ENCODE data around the gene STUM.
A peak's percentile ranks its signal among the peaks of the same experiment; 100 is the strongest.
"Not testable (repeated sequence)": the region's sequence is repeated elsewhere in the genome, so short reads cannot be mapped to it uniquely, and the experiment has no call there.

STUM gene

DNA sequence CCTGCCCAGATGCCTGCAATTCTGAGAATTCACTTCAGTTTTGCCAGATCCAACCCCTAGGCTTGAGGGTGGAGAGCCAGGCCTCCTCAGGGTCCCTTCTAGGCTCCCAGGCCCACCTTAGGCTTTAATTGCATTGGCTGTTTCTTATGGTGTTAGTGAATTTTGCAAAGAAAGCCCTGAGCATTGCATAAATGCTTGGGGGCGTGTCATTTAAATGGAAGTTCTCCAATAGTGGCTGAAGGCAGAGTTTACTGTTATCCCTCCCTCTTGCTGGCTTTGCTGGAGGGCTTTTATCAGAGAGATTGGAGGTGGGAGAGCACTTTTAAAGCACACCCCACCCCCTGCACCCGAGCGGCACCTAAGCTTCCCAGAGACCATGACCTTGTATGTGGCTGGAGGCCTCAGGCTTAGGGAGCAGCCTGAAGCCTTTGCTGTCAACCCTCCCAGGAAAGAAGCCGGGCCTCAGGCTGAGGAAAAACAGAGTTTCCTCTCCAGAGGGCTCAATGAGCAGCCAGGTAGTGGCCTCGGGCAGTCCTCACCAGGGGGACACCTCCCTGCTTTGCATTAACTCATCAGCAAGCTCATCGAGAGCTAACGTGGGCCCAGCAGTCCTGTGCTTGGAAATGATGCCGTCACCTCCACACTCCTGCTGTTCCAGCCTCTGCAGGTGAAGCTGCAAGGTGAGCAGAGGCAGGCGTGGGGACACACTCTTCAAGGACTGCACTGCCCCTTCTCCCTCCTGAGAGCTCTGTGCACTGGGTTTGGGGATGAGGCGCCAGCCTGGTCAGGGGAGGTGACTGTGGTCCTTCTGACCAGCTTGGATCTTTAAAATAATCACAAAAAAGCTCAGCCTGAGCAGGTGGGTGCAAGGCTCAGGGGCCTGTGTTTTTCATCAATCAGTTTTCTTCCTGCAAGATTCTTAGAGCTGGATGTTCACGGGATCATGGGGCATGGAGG, 58.0 kb downstream of the STUM start:
- DNase-seq, result no peak

DNA sequence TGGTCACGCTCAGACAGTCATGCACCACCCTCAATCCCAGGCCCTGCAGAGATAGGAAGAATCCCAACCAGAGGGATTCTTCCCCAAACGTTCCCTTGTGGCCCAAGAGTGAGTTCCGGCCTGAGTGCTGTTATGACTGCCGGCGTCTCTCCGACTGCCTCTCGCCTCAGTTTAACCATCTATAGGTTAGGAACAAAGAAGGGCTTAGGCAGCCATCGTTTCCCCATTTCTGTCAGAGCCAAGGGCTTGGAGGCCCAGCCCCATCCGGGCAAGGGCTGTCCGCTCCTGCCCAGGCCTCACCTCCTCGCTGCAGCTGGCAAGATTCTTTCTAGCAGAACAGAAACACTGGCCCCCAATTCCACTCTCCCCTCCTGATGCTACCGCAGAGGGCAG, 58.7 kb downstream of the STUM start:
- DNase-seq, result no peak

DNA sequence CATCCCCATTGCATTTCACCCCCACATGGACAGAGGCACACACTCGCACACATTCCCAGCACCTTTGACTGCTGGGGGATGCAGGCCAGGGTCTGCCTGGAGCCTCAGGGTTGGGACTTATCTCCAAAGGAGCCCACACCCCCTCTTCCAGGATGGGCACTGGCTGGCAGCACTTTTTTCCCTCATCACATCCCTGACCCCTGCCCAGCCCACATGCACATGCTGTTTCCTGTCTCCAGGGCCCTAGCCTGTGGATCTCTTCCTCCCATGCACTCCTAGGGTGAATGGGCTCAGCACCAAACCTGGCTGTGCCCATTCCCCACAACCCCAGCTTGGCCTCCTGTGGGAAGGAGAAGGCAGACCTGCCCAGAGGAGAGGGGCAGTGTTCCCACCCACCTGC, 59.3 kb downstream of the STUM start:
- no peak for DNase-seq

DNA sequence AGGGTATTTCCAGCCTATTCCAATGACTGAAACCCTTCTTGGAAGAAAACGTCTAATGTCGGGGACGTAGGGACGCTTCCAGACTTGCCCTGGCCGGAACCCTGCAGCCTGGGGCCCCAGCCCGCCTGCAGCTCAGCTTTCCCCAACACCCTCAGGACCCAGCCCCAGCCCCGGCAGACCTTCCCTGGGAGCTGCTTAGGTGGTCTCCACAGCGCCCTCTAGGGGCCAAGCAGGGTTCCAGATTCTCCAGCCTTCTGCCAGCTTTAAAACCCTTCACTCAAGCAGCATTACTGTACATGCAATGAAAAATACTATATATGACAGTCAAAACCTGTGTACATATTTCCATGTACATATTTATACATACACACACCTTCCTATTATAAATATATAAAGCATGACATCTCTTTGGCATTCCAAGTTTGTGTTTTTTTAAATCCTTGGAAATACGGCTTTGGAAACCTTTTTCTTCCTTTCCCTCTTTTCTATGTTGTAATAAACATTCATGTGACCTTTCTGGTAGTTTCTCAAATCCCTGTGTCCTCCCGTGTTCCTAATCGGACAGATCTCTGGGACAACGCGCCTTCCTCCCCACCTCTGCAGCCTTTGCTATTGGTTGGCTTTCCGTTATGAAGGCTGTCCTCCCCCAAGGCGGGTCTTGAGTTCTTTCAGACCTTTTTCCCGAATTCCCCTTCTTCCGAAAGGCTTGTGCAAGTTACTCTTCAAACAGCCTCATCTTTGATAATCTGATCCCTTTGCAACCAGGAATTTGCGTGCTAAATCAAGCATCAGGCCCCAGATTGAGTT, 60.3 kb downstream of the STUM start:
- peak; percentile 32 for DNase-seq

DNA sequence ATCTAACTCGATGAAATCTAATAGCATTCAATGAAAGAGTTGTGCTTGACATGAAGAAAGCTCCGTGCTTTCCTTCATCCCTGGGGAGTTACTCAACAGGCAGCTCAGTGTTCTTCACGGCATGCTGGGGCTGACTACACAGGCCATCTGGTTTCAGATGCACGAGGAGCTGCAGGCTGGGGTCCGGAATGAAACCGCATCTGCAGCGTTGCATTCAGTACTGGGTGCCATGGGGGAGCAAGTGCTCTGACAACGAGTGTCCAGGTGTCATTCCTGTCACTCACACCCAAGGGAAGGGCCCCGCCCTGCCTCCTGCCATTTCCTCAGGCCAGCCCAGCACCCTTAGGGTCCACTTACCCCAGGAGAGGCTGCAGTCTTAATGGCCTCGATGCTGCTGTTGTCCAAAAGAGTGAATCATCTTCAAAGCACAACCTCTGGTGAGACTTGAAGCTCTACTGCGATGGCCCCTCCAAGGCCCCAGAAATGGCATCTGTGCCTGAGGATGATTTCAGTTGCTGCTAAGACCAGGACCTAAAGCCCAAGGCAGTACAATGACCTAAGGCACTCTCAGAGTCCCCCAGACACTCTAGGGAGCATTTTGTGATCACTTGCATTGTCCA, 61.4 kb downstream of the STUM start:
- no peak for DNase-seq

DNA sequence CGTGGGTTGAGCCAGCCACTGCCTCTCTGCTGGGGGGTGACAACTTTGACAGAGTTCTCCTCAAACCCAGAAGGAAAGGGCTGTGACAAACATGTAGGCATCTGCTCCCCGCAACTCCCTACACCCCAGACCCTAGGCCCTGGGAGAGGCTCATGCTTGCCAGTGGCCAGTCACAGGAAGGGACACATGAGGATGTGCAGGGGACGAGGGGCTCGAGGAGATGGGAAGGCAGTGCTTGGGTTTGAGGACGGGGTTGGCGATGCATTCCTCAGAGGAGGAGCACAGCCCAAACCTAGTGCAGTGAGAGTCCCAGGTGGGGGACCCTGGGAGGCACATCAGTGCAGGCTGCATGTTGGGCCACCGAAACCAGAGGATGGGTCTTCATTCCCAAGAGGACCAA, 62.1 kb downstream of the STUM start:
- DNase-seq, result no peak

DNA sequence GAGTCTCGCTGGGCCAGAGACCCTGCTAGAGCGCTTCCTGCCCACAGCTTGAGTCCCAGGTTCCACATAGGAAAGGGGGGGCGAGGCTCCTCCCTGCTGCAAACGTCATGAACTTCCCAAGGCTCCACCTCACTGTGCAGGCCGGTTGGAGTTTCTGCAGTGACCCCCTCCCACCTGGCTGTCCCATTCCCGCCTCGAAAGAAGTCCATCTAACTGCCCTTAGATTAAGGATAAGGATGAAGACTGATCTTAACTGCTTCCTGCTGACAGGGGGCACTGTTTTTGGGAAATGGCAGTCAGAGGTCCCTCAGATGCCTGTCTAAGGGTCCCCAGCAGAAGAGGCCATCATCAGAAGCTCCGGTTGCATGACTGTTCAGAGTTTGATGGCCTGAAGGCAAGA, 62.7 kb downstream of the STUM start:
- DNase-seq, result no peak

DNA sequence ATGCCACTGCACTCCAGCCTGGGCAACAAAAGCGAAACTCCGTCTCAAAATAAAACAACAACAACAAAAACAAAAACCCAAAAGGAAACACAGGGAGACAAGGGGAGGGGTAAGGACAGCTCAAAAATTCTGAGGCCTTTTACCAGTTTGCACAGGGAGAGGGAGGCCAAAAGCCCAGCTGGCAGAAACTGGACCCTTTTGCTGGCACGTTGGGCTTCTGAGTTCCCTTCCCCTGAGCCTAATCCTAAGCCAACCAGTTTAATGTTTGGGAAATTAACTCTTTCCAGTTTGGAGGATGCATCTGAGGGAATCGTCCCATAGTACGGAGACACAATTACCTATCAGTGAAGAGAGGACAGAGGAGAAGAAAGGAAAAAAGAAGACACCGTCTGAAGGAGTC, 63.4 kb downstream of the STUM start:
- DNase-seq, result not testable (repeated sequence)

DNA sequence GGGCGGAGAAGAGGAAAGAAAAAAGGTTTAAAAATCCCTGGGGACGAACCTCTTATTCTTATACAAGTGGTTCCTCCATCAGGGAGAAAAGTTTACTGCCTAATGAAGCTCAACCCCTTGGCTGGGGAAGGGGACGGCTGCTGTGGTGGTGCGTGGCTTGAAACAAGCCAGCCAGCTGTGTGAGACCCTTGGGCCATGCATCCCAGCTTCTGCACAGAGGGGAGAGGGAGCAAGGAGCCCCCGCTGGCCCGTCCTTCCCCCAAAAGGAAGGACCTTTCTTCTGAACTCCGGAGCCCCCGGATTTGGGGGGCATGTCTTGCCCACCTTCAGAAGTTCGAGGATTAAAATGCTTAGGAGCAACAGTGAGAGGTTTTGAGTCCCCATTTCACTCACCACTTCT, 67.3 kb downstream of the STUM start:
- no peak for DNase-seq

DNA sequence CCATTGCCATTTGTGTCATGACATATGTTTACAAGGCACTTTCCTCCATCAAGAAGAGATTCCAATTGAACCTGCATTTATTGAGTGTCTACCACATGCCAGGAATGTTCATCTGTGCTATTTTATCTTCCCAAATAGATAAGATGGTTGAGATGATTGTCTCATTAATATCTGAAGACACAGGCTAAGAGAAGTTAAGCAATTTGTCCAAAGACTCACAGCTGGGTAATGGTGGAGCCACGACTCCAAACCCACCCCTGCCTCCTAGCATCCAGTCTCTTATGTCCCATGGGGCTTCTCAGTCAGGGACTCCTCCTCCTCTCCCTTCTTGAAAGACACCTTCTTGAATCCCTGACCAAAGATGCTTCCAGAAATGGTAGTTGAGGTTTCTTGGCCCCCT, 68.1 kb downstream of the STUM start:
- no peak for DNase-seq

DNA sequence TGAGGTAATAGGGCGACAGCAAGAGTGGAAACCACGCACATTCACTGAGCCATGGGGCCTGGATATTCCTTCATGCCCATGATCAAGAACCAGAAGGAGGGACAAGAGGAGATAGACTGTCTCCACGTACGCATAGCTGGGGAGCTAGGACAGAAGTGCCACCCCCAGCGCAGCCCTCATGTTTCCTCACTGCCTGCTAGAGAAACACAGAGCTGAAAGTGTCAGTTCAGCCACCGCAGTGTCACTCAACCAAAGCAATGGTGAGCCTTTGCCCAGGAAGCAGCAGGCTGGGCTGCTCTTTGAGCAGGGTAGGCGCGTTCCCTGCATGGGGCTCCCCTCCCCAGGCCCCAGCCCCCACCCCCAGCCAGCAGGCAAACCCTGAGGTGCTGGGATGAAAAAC, 68.5 kb downstream of the STUM start:
- DNase-seq, result no peak

DNA sequence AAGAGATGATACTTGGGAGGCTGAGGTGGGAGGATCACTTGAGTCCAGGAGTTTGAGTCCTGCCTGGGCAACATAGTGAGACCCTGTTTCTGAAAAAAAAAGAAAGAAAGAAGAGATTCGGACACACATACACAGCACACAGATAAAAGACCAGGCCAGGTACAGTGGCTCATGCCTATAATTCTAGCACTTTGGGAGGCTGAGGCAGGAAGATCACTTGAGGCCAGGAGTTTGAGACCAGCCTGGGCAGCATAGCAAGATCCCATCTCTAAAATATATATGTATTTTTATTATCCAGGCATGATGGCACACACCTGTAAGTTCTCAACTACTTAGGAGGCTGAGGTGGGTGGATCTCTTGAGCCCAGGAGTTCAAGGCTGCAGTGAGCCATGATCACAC, 69.2 kb downstream of the STUM start:
- not testable (repeated sequence) for DNase-seq

DNA sequence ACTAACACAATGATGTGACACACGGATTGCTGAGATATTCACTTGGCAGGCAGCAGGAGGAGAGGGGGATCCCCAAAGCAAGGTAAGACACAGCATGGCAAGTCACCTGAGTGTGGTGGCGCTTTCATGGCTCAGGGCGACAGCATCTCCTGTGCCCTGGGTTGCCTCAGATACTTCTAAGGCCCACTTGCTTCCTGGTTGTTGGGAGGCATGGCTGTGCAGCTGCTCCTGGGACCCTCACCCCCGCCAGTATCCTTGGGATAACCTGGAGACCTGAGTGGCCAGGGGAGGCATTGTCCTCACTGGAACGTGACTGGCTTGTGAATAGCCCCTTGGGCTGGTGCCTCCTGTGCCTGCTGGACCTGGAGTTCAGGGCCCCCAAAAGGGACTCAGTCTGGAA, 69.8 kb downstream of the STUM start:
- DNase-seq, result no peak

DNA sequence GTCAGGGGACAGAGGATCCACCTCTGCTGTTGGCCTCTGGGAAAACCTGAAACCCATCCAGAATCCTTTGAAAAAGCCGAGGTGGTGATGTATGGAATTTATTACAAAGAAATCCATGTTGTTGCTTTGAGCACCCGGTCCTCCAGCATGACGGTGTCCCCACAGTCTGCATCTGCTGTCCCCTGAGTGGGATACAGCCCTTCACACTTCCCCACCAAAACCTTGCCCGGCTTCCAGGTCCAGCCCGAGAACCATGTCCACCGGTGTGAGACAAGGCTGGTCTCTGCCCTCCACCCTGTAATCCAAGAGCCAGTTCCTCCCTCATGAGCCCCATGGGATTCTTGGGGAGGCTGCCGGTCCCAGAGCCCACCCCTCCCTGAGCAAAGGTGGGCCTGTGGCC, 70.5 kb downstream of the STUM start:
- DNase-seq, result no peak

DNA sequence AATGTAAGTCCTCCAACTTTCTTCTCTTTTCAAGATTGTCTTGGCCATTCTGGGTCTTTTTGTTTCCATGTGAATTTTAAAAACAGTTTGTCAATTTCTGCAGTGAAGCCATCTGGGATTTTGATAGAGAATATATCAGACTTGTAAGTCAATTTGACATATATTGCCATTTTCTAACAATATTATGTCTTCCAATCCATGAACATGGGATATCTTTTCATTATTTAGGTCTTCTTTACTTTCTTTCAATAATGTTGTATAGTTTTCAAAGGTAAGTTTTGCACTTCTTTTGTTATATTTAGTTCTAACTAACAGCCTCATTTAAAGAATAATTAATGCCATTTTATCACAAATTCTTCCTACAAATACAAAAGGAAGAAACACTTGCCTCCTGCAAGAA, 73.4 kb downstream of the STUM start:
- no peak for DNase-seq

DNA sequence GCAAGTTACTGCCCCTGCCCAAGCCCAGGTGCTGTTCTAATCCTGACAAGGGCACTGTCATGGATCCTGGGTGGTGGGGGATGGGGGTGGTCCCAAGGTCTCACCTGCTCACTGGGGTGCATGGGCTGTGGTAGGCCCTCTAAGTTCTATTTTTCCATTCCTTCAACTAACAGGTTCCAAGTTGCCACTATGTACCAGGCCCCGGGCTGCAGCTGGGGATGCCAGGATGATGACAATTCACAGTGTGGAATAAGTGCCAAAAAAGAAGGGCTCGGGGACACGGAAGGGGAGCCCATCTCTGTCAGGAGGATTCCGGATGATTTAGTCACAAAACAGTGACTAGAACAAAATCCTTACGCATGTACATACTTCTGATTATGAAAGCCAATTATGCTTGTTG, 76.0 kb downstream of the STUM start:
- DNase-seq, result no peak

DNA sequence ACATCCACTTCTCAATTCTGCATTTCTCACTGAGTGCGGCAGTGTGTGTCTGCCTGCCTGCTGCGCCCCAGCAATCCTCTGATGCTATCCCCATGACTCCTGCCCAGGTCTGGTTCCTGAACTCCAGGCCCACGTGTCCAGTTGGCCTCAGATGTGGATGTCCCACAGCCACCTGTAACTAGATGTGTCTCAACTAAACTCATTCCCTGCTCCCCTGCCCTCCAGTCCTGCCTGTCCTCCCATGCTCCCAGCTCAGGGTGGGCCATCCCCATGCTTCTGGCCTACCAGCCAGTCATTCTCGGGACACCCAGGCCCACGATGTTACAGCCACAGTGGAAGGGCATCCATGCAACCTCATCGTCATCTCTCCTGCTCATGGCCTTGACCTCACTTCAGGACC, 76.8 kb downstream of the STUM start:
- DNase-seq, result no peak

DNA sequence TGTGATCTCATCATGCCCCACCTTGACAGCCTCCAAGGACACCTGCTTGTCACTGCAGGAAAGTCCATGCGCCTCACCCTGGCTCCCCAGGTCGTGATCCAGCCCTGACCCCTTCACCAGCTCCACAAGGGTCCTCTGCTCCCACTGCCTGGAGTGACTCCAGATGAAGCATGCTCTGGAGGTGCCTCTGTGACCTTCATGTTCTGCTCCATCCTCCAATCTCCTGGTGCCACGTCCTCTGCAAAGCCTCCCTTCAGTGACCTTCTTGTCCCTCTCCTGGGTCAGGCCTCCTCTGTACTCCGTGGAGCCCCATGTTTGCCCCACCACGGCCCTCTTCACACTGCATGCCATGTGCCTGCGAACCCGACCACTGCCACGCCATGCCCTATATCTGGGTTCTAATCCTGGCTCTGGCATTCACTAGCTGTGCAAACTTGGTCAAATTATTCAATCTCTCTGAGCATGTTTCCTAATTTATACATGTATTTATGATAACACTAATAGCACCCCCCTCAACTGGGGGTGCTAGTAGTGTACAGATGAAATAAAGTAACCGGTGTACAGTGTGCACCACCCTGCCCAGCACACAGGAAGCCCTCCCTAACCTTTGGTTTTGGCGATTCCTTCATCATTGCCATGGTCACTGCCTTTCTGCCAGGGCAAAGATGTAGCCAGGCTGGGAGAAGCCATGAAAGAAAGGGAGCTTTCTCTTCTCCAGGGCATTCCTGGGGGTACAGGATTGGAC, 77.4 kb downstream of the STUM start:
- no peak for DNase-seq

DNA sequence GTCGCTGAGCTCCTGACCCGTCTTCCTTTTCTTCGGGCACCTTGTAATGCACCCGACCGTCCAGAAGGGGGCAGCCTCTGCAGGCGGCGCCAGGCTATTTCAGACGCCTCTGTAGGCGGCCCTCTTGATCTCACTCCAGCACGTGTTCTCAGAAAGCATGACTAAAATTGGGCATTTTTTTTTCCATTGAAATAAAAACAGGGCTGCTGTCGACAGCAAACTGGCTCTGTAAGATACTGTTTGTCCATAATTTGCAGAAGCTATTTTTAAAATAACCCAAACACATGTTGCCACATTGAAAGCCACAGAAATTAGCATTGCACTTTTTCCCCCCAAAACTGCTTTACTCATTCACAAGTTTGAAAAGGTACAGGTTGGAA, 78.0 kb downstream of the STUM start:
- DNase-seq, result no peak

DNA sequence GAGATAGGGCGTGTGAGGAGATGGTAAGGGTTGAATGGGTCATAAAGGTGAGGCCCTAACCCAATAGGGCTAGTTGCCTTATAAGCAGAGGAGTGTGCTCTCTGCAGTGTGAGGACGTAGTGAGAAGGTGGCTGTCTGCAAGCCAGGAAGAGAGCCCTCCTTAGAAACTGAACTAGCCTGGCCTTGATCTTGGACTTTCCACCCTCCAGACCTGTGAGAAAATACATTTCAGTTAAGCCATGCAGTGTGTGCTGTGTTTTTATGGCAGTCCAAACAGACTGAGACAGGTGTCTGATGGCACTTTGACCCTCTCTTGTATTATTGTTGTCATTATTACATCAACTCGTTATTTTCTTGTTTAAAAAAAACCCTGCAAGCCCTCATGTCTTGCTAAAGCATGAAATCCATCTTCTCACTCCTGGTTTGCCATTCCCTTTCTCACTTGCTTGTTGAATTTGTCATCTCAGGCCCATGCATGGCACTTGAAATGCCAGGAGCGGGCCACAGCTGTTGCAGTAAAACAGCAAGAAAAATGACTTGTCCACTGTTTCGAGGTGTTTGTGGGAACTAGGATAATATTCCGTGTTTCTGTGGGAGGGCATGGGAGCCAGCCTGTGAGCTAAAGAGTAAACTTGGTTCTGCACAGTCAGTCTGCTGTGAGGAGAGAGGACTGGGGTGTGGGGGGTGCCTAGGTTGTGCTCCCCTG, 78.6 kb downstream of the STUM start:
- no peak for DNase-seq

DNA sequence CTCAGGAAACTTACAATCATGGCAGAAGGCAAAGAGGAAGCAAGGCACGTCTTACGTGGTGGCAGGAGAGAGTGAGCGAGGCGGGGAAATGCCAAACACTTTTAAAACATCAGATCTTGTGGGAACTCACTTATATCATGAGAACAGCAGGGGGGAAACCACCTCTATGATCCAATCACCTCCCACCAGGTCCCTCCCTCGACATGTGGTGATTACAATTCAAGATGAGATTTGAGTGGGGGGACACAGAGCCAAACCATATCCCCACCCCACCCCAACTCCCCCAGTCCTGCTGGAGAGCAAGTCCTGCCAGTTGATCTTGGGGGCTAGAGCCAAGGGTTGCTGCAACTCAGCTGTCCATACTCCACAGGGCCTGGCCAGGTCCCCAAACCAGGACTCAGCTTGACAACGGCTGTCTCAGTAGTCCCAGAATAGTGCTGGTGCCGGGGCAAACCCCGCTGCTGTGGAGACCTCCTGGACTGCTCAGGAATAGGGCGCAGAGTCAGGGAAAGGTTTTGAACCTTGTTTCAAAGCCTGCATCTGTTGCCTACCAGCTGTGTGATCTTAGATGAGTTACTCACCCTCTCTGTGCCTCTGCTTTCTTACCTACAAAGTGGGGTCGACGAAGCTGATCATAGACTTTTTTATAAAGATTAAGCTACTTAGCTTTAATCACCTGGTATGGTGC, 79.5 kb downstream of the STUM start:
- DNase-seq, result no peak

All from COR-L47 (cell line).